Thoracic aorta (tissue), 2 donors: ENCODE results near the gene LMO7. TPM values are rescaled to one million over a fixed set of nuclear protein-coding genes. Genes with fewer than 3 reads are reported as not detected.

Experiments used
- ATAC-seq: fragments of 150-250 bp; one replicate; pipeline ENCODE4 v1.8.0; 2017; ENCODE audit warnings: low read depth; ENCODE audit not compliant: insufficient number of reproducible peaks, low FRiP score
- DNase-seq: peaks from one replicate; pipeline ENCODE4 v3.0.0-alpha.2; 2020; ENCODE audit warnings: low spot score
- H3K27ac ChIP-seq, 2 donors: fragments of 200-600 bp; sonication (generic); 1 replicate in 1 of 2; 2 replicates in 1 of 2; pipeline ENCODE4 v1.5.1; 2016; ENCODE audit warnings: mild to moderate bottlenecking in 2 of 2, moderate library complexity in 2 of 2
- H3K27me3 ChIP-seq: fragments of 200-600 bp; sonication (generic); replicated peaks from 2 replicates; pipeline ENCODE4 v1.6.0; 2016; ENCODE audit warnings: mild to moderate bottlenecking; ENCODE audit not compliant: insufficient read depth
- H3K36me3 ChIP-seq: fragments of 200-600 bp; sonication (generic); one replicate; pipeline ENCODE4 v1.5.1; 2016
- H3K4me1 ChIP-seq, 2 donors: fragments of 200-600 bp; sonication (generic); 1 replicate in 1 of 2; 2 replicates in 1 of 2; pipeline versions ENCODE4 v1.5.1 to v1.6.0; 2016; ENCODE audit warnings: low read depth in 2 of 2, mild to moderate bottlenecking in 1 of 2; ENCODE audit not compliant: control insufficient read depth in 1 of 2
- H3K4me3 ChIP-seq: fragments of 200-600 bp; sonication (generic); 2 replicates; pipeline ENCODE4 v1.5.1; 2016; ENCODE audit warnings: mild to moderate bottlenecking
- H3K9me3 ChIP-seq: fragments of 200-600 bp; sonication (generic); 2 replicates; pipeline ENCODE4 v1.5.1; 2016
- CTCF ChIP-seq: fragments of 200-600 bp; sonication (generic); IDR thresholded peaks from one replicate; pipeline ENCODE4 v1.5.1; 2019; ENCODE audit warnings: antibody characterized with exemption
- total RNA-seq, 2 donors: library from RNA; depleted of rRNA; stranded (reverse); fragments of >200 nt; gene quantifications; one replicate each; pipeline versions ENCODE4 v1.1.0 to v1.2.3, GENCODE V29; 2016

Gene LMO7
- total RNA-seq, 2 donors from 2014 or later: 76.3 to 89.9 TPM

- H3K9me3 ChIP-seq: no peaks in the 10 kb centered on the region
- TF ChIP-seq CTCF: no peak
- peaks cover 8 to 32% of the 10 kb centered on the region in 2 donors for H3K4me1 ChIP-seq
- no peaks in the 10 kb centered on the region for H3K36me3 ChIP-seq
- no peak overlapping the region for H3K4me3 ChIP-seq
- H3K27me3 ChIP-seq: no peaks in the 10 kb centered on the region
- no peak overlapping the region for H3K27ac ChIP-seq
- DNase-seq (no peak), ATAC-seq (no peak)
Observed at GRCh38 chr13:75754936-75755335, 118.8 kb downstream of the LMO7 start.

- no peak overlapping the region for H3K27ac ChIP-seq
- no peaks in the 10 kb centered on the region for H3K27me3 ChIP-seq
- no peak for DNase-seq
- no peaks in the 10 kb centered on the region for H3K9me3 ChIP-seq
- no peaks in the 10 kb centered on the region for H3K36me3 ChIP-seq
- peaks cover 0 to 16% of the 10 kb centered on the region in 2 donors for H3K4me1 ChIP-seq
- no peak for TF ChIP-seq CTCF
- ATAC-seq: no peak
- no peak overlapping the region for H3K4me3 ChIP-seq
Observed at GRCh38 chr13:75757336-75757735, 121.2 kb downstream of the LMO7 start.

- Histone ChIP-seq H3K36me3 (no peaks in the 10 kb centered on the region), H3K27me3 (no peaks in the 10 kb centered on the region), H3K27ac (no peak overlapping the region), H3K4me3 (no peak overlapping the region), H3K4me1 (peaks cover 9 to 29% of the 10 kb centered on the region in 2 donors), H3K9me3 (no peaks in the 10 kb centered on the region)
- ATAC-seq (no peak), DNase-seq (no peak)
- no peak for TF ChIP-seq CTCF
Observed at GRCh38 chr13:75759531-75759930, 123.4 kb downstream of the LMO7 start.

- peak overlapping the region; percentile 73 to 86 for H3K27ac ChIP-seq
- no peak for TF ChIP-seq CTCF
- H3K4me3 ChIP-seq: peak overlapping the region; percentile 63
- DNase-seq (no peak), ATAC-seq (no peak)
- no peaks in the 10 kb centered on the region for H3K27me3 ChIP-seq
- H3K9me3 ChIP-seq: no peaks in the 10 kb centered on the region
- H3K4me1 ChIP-seq: peaks cover 9 to 32% of the 10 kb centered on the region in 2 donors
- no peaks in the 10 kb centered on the region for H3K36me3 ChIP-seq
Observed at GRCh38 chr13:75760131-75761021, 124.2 kb downstream of the LMO7 start.

GRCh38 chr13:75761369-75761768, 125.2 kb downstream of the LMO7 start:
- no peak for TF ChIP-seq CTCF
- no peak for ATAC-seq
- Histone ChIP-seq H3K4me1 (peaks cover 9 to 40% of the 10 kb centered on the region in 2 donors), H3K36me3 (no peaks in the 10 kb centered on the region), H3K27ac (peak overlapping the region; percentile 73 to 86), H3K4me3 (peak overlapping the region; percentile 63), H3K27me3 (no peaks in the 10 kb centered on the region), H3K9me3 (no peaks in the 10 kb centered on the region)
- no peak for DNase-seq
